Measurements from ENCODE around the gene C1orf52.

- TF ChIP-seq, protein P1, sequence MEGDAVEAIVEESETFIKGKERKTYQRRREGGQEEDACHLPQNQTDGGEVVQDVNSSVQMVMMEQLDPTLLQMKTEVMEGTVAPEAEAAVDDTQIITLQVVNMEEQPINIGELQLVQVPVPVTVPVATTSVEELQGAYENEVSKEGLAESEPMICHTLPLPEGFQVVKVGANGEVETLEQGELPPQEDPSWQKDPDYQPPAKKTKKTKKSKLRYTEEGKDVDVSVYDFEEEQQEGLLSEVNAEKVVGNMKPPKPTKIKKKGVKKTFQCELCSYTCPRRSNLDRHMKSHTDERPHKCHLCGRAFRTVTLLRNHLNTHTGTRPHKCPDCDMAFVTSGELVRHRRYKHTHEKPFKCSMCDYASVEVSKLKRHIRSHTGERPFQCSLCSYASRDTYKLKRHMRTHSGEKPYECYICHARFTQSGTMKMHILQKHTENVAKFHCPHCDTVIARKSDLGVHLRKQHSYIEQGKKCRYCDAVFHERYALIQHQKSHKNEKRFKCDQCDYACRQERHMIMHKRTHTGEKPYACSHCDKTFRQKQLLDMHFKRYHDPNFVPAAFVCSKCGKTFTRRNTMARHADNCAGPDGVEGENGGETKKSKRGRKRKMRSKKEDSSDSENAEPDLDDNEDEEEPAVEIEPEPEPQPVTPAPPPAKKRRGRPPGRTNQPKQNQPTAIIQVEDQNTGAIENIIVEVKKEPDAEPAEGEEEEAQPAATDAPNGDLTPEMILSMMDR (IDR thresholded peaks at IDR 0.05), result peak; percentile 50
- TF ChIP-seq POLR2AphosphoS5 (IDR thresholded peaks at IDR 0.05; ENCODE audit: low read depth, low read length) (no peak), TCF7L2 (IDR thresholded peaks at IDR 0.05; ENCODE audit: low read depth, low read length) (no peak)
Measured at GRCh38 chr1:85240643-85241042, 18.8 kb downstream of the C1orf52 start.
